ENCODE results near the gene SYT14.

SYT14 gene

DNA sequence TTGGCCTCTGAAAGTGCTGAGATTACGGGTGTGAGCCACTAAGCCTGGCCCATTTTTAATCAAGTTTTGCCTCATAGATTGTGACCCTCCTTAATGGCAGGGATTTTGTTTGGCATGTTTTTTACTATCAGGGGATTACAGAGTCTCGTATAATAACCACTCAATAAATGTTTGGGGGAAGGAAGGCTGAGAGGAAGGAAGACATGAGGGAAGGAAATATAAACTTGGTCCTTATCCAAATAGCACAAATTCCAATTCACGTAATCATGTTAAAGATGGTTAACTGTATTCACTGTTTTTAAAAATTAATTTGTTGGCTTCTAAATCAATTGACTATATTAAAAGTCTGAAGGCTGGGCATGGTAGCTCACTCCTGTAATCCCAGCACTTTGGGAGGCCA, 263.7 kb downstream of the SYT14 start:
- Histone ChIP-seq H3K4me1 (ENCODE audit: control insufficient read depth in 5 of 5, insufficient read depth in 5 of 5, low read length in 5 of 5) (no peaks in the 10 kb centered on the region), H3K36me3 (ENCODE audit: control insufficient read depth in 5 of 5, insufficient read depth in 5 of 5, low read length in 5 of 5) (no peaks in the 10 kb centered on the region), H3K27me3 (ENCODE audit: control insufficient read depth in 5 of 5, insufficient read depth in 4 of 5, low read length in 5 of 5) (no peaks in the 10 kb centered on the region), H3K9me3 (ENCODE audit: control insufficient read depth in 5 of 5, low read length in 5 of 5) (peaks cover 0 to 4% (median 0%) of the 10 kb centered on the region in 5 donors), H3K4me3 (ENCODE audit: low read depth in 1 of 5, low read length in 5 of 5) (no peak overlapping the region), H3K9ac (ENCODE audit: low read length in 5 of 5) (no peak overlapping the region), H3K27ac (ENCODE audit: low read depth, low read length) (no peak overlapping the region)

DNA sequence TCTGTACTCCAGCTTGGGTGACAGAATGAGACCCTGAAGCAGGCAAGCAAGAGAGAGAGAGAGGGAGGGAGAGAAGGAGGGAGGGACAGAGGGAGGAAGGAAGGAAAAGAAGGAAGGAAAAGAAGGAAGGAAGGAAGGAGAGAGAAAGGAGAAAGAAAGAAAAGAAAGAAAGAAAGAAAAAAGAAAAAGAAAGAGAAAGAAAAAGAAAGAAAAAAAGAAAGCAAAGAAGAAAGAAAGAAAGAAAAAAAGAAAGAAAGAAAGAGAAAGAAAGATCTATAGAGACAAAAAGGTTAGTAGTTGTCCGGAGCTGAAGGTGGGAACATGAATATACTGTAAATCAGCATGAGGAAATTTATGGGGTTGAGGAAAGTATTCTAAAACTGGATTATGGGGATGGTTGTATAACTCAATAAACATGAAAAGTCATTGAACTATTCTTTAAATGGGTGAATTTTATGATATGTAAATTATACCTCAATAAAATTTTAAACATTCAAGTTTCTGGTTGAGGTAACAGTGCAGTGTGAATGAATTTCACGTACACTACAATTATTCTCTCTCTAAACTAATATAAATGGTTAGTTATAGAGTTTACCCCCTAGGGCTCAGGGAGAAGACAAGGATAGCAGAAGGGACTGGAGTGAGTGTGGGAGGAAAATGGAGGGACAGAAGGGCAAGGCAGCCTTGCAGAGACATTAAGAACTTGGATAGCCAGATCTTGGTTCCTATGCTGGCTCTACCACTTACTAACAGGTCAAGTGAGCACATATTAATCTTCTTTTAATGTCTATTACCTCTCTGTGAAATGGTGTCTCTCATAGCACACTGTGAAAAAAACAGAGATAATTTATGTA, 269.8 kb downstream of the SYT14 start:
- Histone ChIP-seq H3K4me3 (ENCODE audit: low read depth in 1 of 5, low read length in 5 of 5) (no peak overlapping the region), H3K36me3 (ENCODE audit: control insufficient read depth in 5 of 5, insufficient read depth in 5 of 5, low read length in 5 of 5) (no peaks in the 10 kb centered on the region), H3K9ac (ENCODE audit: low read length in 5 of 5) (no peak overlapping the region), H3K9me3 (ENCODE audit: control insufficient read depth in 5 of 5, low read length in 5 of 5) (no peaks in the 10 kb centered on the region), H3K27me3 (ENCODE audit: control insufficient read depth in 5 of 5, insufficient read depth in 4 of 5, low read length in 5 of 5) (no peaks in the 10 kb centered on the region), H3K4me1 (ENCODE audit: control insufficient read depth in 5 of 5, insufficient read depth in 5 of 5, low read length in 5 of 5) (no peaks in the 10 kb centered on the region), H3K27ac (ENCODE audit: low read depth, low read length) (no peak overlapping the region)

DNA sequence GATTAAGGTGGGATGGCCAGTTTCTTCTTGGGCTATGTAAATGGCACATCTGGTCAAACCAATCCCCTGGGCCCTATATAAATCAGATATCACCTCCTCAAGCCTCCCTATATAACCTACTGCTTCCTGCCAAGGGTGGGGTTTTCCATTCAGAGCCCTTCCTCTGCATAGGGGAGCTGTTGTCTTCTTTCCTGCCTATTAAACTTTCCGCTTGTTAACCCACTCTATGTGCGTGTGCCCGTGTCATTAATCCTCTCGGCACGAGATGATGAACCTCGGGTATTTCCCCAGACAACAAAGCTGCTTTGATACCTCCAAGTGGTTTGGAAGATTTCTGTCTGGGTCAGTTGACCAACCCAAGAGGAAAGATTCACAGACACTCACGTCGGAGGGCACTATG, 275.3 kb downstream of the SYT14 start:
- Histone ChIP-seq H3K27ac (ENCODE audit: low read depth, low read length) (no peak overlapping the region), H3K4me3 (ENCODE audit: low read depth in 1 of 5, low read length in 5 of 5) (no peak overlapping the region), H3K4me1 (ENCODE audit: control insufficient read depth in 5 of 5, insufficient read depth in 5 of 5, low read length in 5 of 5) (no peaks in the 10 kb centered on the region), H3K9ac (ENCODE audit: low read length in 5 of 5) (no peak overlapping the region), H3K27me3 (ENCODE audit: control insufficient read depth in 5 of 5, insufficient read depth in 4 of 5, low read length in 5 of 5) (peaks cover 0 to 2% (median 0%) of the 10 kb centered on the region in 5 donors), H3K36me3 (ENCODE audit: control insufficient read depth in 5 of 5, insufficient read depth in 5 of 5, low read length in 5 of 5) (no peaks in the 10 kb centered on the region), H3K9me3 (ENCODE audit: control insufficient read depth in 5 of 5, low read length in 5 of 5) (no peaks in the 10 kb centered on the region)

DNA sequence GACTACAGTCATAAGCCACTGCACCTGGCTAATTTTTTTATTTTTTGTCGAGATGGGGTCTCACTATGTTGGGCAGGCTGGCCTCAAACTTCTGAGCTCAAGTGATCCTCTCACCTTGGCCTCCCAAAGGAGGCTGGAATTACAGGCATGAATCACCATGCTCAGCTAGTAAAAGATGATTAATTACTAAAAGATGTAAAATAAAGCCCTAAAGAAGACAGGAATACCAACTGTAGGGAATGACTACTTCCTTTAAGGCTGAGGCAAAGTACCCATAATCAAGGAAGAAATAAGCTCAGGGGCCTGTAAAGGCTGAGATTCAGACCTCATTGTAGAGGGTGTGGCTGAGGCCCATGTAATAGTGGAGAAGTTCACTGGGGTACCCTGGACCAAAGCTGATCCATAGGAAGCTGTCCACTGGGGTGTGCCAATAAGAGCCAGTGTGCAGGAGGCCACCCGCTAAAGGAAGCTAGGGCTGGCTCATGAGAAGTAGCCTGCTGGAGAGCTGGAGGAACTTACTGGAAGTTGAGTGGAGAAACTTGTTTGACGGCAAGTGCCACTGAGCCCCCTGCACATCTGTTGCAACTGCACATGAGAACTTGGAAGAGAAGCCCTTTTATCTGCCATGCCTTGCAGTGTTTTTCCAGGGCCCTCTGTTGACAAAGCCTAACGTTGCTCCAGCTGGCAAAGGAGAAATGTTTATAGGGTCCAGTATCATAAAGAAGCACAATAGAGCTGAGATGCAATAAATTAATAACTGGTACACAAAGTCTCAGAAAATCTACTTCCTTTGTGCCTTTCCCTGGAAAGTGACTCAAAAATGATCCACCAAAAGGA, 276.8 kb downstream of the SYT14 start:
- H3K27ac ChIP-seq (ENCODE audit: low read depth, low read length) = no peak overlapping the region
- H3K27me3 ChIP-seq (ENCODE audit: control insufficient read depth in 5 of 5, insufficient read depth in 4 of 5, low read length in 5 of 5) = peaks cover 0 to 2% (median 0%) of the 10 kb centered on the region in 5 donors
- no peak overlapping the region for H3K9ac ChIP-seq (ENCODE audit: low read length in 5 of 5)
- H3K4me3 ChIP-seq (ENCODE audit: low read depth in 1 of 5, low read length in 5 of 5) = no peak overlapping the region
- H3K9me3 ChIP-seq (ENCODE audit: control insufficient read depth in 5 of 5, low read length in 5 of 5) = no peaks in the 10 kb centered on the region
- H3K36me3 ChIP-seq (ENCODE audit: control insufficient read depth in 5 of 5, insufficient read depth in 5 of 5, low read length in 5 of 5) = no peaks in the 10 kb centered on the region
- H3K4me1 ChIP-seq (ENCODE audit: control insufficient read depth in 5 of 5, insufficient read depth in 5 of 5, low read length in 5 of 5) = no peaks in the 10 kb centered on the region

DNA sequence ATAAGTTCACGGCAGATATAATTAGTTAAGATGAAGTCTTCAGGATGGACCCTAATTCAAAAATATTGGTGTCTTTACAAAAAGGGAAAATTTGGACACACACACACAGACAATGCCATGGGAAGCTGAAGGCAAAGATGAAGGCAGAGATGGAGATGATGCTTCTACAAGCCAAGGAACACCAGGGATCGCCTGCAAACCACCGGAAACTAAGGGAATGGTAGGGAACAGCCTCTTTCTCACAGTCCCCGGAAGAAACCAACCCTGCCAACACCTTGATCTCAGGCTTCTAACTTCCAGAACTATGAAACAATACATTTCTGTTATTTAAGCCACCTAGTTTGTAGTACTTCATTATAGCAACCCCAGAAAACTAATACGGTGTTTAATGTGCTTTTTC, 279.5 kb downstream of the SYT14 start:
- Histone ChIP-seq H3K27ac (ENCODE audit: low read depth, low read length) (no peak overlapping the region), H3K27me3 (ENCODE audit: control insufficient read depth in 5 of 5, insufficient read depth in 4 of 5, low read length in 5 of 5) (peaks cover 0 to 2% (median 0%) of the 10 kb centered on the region in 5 donors), H3K9ac (ENCODE audit: low read length in 5 of 5) (no peak overlapping the region), H3K4me1 (ENCODE audit: control insufficient read depth in 5 of 5, insufficient read depth in 5 of 5, low read length in 5 of 5) (no peaks in the 10 kb centered on the region), H3K9me3 (ENCODE audit: control insufficient read depth in 5 of 5, low read length in 5 of 5) (no peaks in the 10 kb centered on the region), H3K4me3 (ENCODE audit: low read depth in 1 of 5, low read length in 5 of 5) (no peak overlapping the region), H3K36me3 (ENCODE audit: control insufficient read depth in 5 of 5, insufficient read depth in 5 of 5, low read length in 5 of 5) (no peaks in the 10 kb centered on the region)

DNA sequence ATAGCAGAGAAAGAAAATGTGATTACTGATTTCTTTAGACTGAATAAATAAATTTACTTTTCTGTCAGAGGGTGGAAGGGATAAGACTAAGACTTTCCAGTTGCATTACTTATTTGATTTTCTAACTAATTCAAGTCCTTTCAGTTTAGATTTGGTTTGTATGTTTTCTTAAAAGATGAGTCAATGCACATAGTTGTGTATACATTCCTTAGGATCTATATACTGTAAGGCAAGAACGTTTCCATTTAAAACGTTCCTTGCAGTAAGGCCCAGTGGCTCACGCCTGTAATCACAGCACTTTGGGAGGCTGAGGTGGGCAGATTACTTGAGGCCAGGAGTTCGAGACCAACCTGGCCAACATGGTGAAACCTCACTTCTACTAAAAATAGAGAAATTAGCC, 280.0 kb downstream of the SYT14 start:
- Histone ChIP-seq H3K9ac (ENCODE audit: low read length in 5 of 5) (no peak overlapping the region), H3K27me3 (ENCODE audit: control insufficient read depth in 5 of 5, insufficient read depth in 4 of 5, low read length in 5 of 5) (peaks cover 0 to 1% (median 0%) of the 10 kb centered on the region in 5 donors), H3K27ac (ENCODE audit: low read depth, low read length) (no peak overlapping the region), H3K4me1 (ENCODE audit: control insufficient read depth in 5 of 5, insufficient read depth in 5 of 5, low read length in 5 of 5) (peaks cover 0 to under 1% (median 0%) of the 10 kb centered on the region in 5 donors), H3K9me3 (ENCODE audit: control insufficient read depth in 5 of 5, low read length in 5 of 5) (no peaks in the 10 kb centered on the region), H3K36me3 (ENCODE audit: control insufficient read depth in 5 of 5, insufficient read depth in 5 of 5, low read length in 5 of 5) (no peaks in the 10 kb centered on the region), H3K4me3 (ENCODE audit: low read depth in 1 of 5, low read length in 5 of 5) (no peak overlapping the region)

Measured in subcutaneous abdominal adipose tissue (tissue), 5 donors.